Measurements from ENCODE around the gene NFE2L2. TPM values are rescaled to one million over a fixed set of nuclear protein-coding genes. Genes with fewer than 3 reads are reported as not detected.
A peak's percentile ranks its signal among the peaks of the same experiment; 100 is the strongest.

The NFE2L2 gene
- total RNA-seq, 1 experiment from 2014 or later: 104 TPM

DNA sequence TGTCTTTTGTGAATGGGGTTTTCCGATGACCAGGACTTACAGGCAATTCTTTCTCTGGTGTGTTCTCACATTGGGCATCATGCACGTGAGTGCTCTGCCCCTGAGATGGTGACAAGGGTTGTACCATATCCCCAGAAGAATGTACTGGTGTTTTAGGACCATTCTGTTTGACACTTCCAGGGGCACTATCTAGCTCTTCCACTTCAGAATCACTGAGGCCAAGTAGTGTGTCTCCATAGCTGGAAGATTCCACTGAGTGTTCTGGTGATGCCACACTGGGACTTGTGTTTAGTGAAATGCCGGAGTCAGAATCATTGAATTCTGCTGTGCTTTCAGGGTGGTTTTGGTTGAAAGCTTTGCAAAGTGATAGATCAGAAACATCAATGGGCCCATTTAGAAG is 33.3 kb downstream of the NFE2L2 start:
- TF ChIP-seq POLR2AphosphoS5 (IDR thresholded peaks at IDR 0.05; ENCODE audit: low read depth, low read length) (no peak), SIN3A (IDR thresholded peaks at IDR 0.05; ENCODE audit: borderline replicate concordance, insufficient read depth, low read depth, low read length) (no peak), TCF7L2 (IDR thresholded peaks at IDR 0.05; ENCODE audit: low read depth, low read length) (no peak)
- TF ChIP-seq, protein P1, sequence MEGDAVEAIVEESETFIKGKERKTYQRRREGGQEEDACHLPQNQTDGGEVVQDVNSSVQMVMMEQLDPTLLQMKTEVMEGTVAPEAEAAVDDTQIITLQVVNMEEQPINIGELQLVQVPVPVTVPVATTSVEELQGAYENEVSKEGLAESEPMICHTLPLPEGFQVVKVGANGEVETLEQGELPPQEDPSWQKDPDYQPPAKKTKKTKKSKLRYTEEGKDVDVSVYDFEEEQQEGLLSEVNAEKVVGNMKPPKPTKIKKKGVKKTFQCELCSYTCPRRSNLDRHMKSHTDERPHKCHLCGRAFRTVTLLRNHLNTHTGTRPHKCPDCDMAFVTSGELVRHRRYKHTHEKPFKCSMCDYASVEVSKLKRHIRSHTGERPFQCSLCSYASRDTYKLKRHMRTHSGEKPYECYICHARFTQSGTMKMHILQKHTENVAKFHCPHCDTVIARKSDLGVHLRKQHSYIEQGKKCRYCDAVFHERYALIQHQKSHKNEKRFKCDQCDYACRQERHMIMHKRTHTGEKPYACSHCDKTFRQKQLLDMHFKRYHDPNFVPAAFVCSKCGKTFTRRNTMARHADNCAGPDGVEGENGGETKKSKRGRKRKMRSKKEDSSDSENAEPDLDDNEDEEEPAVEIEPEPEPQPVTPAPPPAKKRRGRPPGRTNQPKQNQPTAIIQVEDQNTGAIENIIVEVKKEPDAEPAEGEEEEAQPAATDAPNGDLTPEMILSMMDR (IDR thresholded peaks at IDR 0.05): no peak
- TF ChIP-seq, protein P2, sequence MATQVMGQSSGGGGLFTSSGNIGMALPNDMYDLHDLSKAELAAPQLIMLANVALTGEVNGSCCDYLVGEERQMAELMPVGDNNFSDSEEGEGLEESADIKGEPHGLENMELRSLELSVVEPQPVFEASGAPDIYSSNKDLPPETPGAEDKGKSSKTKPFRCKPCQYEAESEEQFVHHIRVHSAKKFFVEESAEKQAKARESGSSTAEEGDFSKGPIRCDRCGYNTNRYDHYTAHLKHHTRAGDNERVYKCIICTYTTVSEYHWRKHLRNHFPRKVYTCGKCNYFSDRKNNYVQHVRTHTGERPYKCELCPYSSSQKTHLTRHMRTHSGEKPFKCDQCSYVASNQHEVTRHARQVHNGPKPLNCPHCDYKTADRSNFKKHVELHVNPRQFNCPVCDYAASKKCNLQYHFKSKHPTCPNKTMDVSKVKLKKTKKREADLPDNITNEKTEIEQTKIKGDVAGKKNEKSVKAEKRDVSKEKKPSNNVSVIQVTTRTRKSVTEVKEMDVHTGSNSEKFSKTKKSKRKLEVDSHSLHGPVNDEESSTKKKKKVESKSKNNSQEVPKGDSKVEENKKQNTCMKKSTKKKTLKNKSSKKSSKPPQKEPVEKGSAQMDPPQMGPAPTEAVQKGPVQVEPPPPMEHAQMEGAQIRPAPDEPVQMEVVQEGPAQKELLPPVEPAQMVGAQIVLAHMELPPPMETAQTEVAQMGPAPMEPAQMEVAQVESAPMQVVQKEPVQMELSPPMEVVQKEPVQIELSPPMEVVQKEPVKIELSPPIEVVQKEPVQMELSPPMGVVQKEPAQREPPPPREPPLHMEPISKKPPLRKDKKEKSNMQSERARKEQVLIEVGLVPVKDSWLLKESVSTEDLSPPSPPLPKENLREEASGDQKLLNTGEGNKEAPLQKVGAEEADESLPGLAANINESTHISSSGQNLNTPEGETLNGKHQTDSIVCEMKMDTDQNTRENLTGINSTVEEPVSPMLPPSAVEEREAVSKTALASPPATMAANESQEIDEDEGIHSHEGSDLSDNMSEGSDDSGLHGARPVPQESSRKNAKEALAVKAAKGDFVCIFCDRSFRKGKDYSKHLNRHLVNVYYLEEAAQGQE (IDR thresholded peaks at IDR 0.05; ENCODE audit: insufficient read depth in 1 of 2, low read depth in 2 of 2, low read length in 1 of 2): no peak

DNA sequence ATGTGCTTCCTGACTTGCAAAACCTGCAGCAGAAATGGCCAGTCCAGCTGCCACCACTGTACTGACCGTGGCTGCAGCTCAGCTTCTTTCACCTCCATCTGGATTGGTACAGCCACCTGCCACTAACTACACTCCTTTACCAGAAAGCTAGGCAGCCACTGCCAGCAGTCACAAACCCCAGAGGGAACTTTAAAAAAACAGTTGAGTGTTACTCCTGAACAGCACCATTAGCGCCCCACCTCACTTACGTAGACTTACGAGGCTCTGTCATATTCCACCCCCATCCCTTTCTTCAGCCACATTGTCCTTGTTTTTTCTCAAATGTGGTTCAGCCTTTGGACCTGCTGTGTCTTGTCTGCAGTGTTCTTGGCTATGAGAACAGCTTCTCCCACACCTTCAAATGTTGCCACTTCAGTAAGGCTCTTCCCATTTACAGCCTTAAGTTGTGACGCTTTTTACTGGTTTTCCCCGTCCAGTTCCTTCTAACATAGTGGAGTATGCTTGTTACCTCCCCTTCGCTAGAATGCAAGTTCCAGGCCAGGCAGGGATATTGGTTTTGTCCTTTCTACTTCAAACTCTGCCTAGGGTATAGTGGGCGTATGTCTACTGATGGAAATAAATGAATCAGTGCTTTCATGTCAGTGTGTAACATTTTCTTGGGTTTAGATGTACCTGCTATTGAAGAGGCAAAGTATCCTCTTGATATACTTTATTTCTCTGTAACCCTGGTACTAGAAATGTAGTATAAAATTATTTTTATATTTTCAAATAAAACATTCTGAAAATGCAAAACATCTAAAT is 34.9 kb downstream of the NFE2L2 start:
- no TSS peak for BruUV-seq (replicated peaks)
- no peak for ATAC-seq
- in situ Hi-C loops (cut with HindIII; ENCODE audit: low pct_unique_long_range_greater_than_20kb, low sequenced_read_pairs) (no loop called here), intact Hi-C loops (cut with micrococcal nuclease; ENCODE audit: unreplicated experiment) (no loop called here)
- H3K9me3 ChIP-seq (ENCODE audit: control insufficient read depth, insufficient read depth, low read depth, low read length): no peaks in the 10 kb centered on the region
- no peaks in the 10 kb centered on the region for H3K27me3 ChIP-seq (ENCODE audit: control insufficient read depth, insufficient read depth, low read length)
- peaks cover 41% of the 10 kb centered on the region for H3K36me3 ChIP-seq (ENCODE audit: control insufficient read depth, insufficient read depth, low read length)
- POLR2A ChIA-PET: interaction anchor here (0.5 to 0.6 kb wide), 2 partner anchors 17 to 84 kb away, joined by 3 read pairs; no protein-coding TSS in a partner anchor
- TF ChIP-seq SIN3A (IDR thresholded peaks at IDR 0.05; ENCODE audit: borderline replicate concordance, insufficient read depth, low read depth, low read length) (no peak), TCF7L2 (IDR thresholded peaks at IDR 0.05; ENCODE audit: low read depth, low read length) (no peak), POLR2AphosphoS5 (IDR thresholded peaks at IDR 0.05; ENCODE audit: low read depth, low read length) (no peak)
- TF ChIP-seq, protein P1 (IDR thresholded peaks at IDR 0.05): no peak
- TF ChIP-seq, protein P2 (IDR thresholded peaks at IDR 0.05; ENCODE audit: insufficient read depth in 1 of 2, low read depth in 2 of 2, low read length in 1 of 2): no peak
- no peak overlapping the region for H3K4me3 ChIP-seq (ENCODE audit: low read depth in 2 of 2, low read length in 2 of 2)
- DNase-seq (ENCODE audit: low read depth, low spot score): no peak
- peak overlapping the region; percentile 30 for H3K27ac ChIP-seq (ENCODE audit: low read length)
- H3K4me1 ChIP-seq (ENCODE audit: control insufficient read depth, insufficient read depth, low read length): peaks cover 60% of the 10 kb centered on the region
- CTCF ChIA-PET: no interaction called here

More for the DNA sequence above, 33.3 kb downstream of the NFE2L2 start:
- ChIA-PET POLR2A (interaction anchor here (1.2 kb wide), 1 partner anchor 33 kb away, joined by 4 read pairs; the partner anchor contains the start of gene NFE2L2), CTCF (interaction anchor here (0.7 kb wide), 1 partner anchor 100 kb away, joined by 5 read pairs; no protein-coding TSS in a partner anchor)
- no peak for DNase-seq (ENCODE audit: low read depth, low spot score)
- Histone ChIP-seq H3K36me3 (ENCODE audit: control insufficient read depth, insufficient read depth, low read length) (peaks cover 41% of the 10 kb centered on the region), H3K27ac (ENCODE audit: low read length) (0 out of 2 replicates have a peak overlapping the region, but pooled peaks have one; percentile 41), H3K4me1 (ENCODE audit: control insufficient read depth, insufficient read depth, low read length) (peaks cover 55% of the 10 kb centered on the region), H3K27me3 (ENCODE audit: control insufficient read depth, insufficient read depth, low read length) (no peaks in the 10 kb centered on the region), H3K4me3 (ENCODE audit: low read depth in 2 of 2, low read length in 2 of 2) (no peak overlapping the region), H3K9me3 (ENCODE audit: control insufficient read depth, insufficient read depth, low read depth, low read length) (no peaks in the 10 kb centered on the region)
- intact Hi-C loops (cut with micrococcal nuclease; ENCODE audit: unreplicated experiment) (no loop called here), in situ Hi-C loops (cut with HindIII; ENCODE audit: low pct_unique_long_range_greater_than_20kb, low sequenced_read_pairs) (no loop called here)
- no TSS peak for BruUV-seq (replicated peaks)
- ATAC-seq: no peak

Measured in Panc1 (cell line).